ENCODE results near the gene MANBA. TPM values are rescaled to one million over a fixed set of nuclear protein-coding genes. Genes with fewer than 3 reads are reported as not detected.

Gene MANBA
- total RNA-seq, 2 experiments from 2014 or later, result 16.9 to 18.2 TPM

DNA sequence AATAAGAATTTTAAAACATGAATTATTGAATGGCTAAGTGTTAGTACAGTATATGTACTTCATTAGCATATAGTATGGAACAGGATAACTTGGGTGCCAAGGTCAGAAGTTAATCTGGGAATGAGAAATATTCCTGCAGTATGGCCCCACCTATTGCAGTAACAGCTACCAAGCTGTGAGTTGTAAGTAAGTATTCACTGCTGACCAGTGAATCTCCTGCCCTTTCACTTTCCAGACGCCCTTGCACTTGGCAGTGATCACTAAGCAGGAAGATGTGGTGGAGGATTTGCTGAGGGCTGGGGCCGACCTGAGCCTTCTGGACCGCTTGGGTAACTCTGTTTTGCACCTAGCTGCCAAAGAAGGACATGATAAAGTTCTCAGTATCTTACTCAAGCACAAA, 154.5 kb downstream of the MANBA start:
- no peaks in the 10 kb centered on the region for H3K27me3 Mint-ChIP-seq
- Histone ChIP-seq H3K36me3 (ENCODE audit: insufficient read depth, low read length) (peaks cover 87% of the 10 kb centered on the region), H3K27me3 (ENCODE audit: control insufficient read depth in 1 of 2, insufficient read depth in 2 of 2, low read length in 2 of 2) (no peaks in the 10 kb centered on the region), H3K4me1 (ENCODE audit: insufficient read depth, low read length) (peaks cover 7% of the 10 kb centered on the region), H3K27ac (ENCODE audit: low read depth in 1 of 2, low read length in 2 of 2) (peak overlapping the region in 1 of 2 donors; percentile 12), H3K4me3 (ENCODE audit: low read length) (no peak overlapping the region), H3K9me3 (ENCODE audit: control insufficient read depth in 1 of 2, insufficient read depth in 1 of 2, low read length in 2 of 2) (no peaks in the 10 kb centered on the region)
- DNase-seq (no peak), ATAC-seq (ENCODE audit: poor library complexity) (no peak)
- no peaks in the 10 kb centered on the region for H3K9me3 Mint-ChIP-seq
- ChIA-PET POLR2A (no interaction called here), CTCF (interaction anchor here (0.8 kb wide), 2 partner anchors 13 to 89 kb away, joined by 3 read pairs; no protein-coding TSS in a partner anchor)
- intact Hi-C loops (cut with DNase I, micrococcal nuclease), result loop anchor here in 1 of 2 experiments (5.0 kb wide), 1 partner anchor 44 kb away; no protein-coding TSS in a partner anchor
- H3K4me3 Mint-ChIP-seq, result no peak overlapping the region
- peaks cover 91% of the 10 kb centered on the region for H3K36me3 Mint-ChIP-seq (ENCODE audit: low read depth)
- peak overlapping the region; percentile 30 for H3K27ac Mint-ChIP-seq
- peaks cover 45% of the 10 kb centered on the region for H3K4me1 Mint-ChIP-seq (ENCODE audit: low read depth)
- TF ChIP-seq, protein P1, sequence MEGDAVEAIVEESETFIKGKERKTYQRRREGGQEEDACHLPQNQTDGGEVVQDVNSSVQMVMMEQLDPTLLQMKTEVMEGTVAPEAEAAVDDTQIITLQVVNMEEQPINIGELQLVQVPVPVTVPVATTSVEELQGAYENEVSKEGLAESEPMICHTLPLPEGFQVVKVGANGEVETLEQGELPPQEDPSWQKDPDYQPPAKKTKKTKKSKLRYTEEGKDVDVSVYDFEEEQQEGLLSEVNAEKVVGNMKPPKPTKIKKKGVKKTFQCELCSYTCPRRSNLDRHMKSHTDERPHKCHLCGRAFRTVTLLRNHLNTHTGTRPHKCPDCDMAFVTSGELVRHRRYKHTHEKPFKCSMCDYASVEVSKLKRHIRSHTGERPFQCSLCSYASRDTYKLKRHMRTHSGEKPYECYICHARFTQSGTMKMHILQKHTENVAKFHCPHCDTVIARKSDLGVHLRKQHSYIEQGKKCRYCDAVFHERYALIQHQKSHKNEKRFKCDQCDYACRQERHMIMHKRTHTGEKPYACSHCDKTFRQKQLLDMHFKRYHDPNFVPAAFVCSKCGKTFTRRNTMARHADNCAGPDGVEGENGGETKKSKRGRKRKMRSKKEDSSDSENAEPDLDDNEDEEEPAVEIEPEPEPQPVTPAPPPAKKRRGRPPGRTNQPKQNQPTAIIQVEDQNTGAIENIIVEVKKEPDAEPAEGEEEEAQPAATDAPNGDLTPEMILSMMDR (IDR thresholded peaks at IDR 0.05), result no peak

DNA sequence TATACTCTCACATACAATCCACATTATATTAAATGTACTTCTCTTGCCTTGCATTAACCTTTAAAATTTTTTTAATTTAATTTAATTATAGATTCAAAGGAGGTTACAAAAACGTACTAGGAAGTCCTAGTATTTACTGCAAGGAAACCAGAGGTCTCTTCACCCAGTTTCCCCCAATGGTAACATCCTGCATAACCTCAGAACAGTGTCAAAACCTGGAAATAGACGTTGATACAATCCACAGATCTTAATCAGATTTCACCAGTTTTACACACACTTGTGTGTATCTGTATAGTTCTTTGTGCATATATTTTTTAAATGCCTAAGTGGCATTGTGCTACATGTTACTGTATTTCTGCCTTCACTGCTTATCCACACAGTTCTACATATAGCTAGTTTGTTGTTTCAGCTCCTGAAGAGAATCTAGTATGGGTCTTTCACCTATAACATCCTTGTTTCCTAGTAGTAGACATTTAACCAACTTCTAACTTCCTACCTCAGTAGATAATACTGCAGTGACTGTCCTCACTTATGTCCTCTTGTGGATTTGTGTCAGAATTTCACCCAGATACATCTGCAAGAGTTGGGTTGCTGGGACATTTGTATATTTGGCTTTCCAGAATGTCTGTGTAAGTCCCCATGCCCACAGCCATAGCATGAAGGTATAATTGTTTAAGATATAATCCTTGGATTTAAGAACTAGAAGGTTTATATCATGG, 156.4 kb downstream of the MANBA start:
- TF ChIP-seq, protein P1 (IDR thresholded peaks at IDR 0.05), result no peak
- Mint-ChIP-seq H3K4me1 (ENCODE audit: low read depth) (peaks cover 46% of the 10 kb centered on the region), H3K4me3 (no peak overlapping the region), H3K27me3 (no peaks in the 10 kb centered on the region), H3K9me3 (no peaks in the 10 kb centered on the region), H3K27ac (peak overlapping the region; percentile 21), H3K36me3 (ENCODE audit: low read depth) (peaks cover 90% of the 10 kb centered on the region)
- intact Hi-C loops (cut with DNase I, micrococcal nuclease), result no loop called here
- no peak overlapping the region for H3K4me3 ChIP-seq (ENCODE audit: low read length)
- ATAC-seq (ENCODE audit: poor library complexity) (no peak), DNase-seq (no peak)
- H3K27ac ChIP-seq (ENCODE audit: low read depth in 1 of 2, low read length in 2 of 2), result no peak overlapping the region
- no peaks in the 10 kb centered on the region for H3K27me3 ChIP-seq (ENCODE audit: control insufficient read depth in 1 of 2, insufficient read depth in 2 of 2, low read length in 2 of 2)
- POLR2A ChIA-PET, result no interaction called here
- peaks cover 10% of the 10 kb centered on the region for H3K4me1 ChIP-seq (ENCODE audit: insufficient read depth, low read length)
- peaks cover 92% of the 10 kb centered on the region for H3K36me3 ChIP-seq (ENCODE audit: insufficient read depth, low read length)
- CTCF ChIA-PET, result interaction anchor here (1.7 kb wide), 1 partner anchor 104 kb away, joined by 5 read pairs; no protein-coding TSS in a partner anchor
- H3K9me3 ChIP-seq (ENCODE audit: control insufficient read depth in 1 of 2, insufficient read depth in 1 of 2, low read length in 2 of 2), result no peaks in the 10 kb centered on the region

DNA sequence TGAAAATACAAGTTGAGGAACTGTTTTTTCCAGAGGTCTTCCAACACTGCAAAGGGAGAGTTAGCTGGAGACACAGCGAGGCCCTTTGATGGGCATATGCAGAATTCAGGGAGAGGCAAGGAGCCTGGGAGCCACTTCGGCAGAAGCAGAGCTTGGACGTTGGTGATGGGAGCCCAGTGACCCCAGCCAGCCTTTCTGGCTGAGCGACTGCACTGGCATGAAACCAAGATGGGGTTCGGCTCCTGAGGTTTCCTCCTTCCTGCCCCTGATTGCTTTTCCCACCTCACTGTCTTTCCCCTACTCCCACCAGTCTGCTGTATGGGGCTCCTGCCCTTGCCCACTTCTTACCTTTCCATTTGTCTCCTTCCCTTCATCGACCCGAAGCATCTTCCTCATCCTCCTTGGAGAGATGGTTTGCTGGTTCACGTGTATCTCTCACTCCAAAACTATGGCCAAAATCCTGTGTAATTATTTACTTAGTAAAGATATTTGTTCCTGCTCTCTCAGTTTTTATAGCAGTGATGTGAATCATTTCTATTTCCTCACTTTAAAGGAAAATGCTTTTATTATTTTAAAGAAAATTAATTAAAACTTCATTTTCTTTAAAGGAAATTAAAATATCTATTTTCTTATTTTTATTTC, 159.1 kb downstream of the MANBA start:
- intact Hi-C loops (cut with DNase I, micrococcal nuclease), result no loop called here
- CTCF ChIA-PET, result interaction anchor here (0.7 kb wide), 1 partner anchor 70 kb away, joined by 3 read pairs; no protein-coding TSS in a partner anchor
- POLR2A ChIA-PET, result no interaction called here
- Histone ChIP-seq H3K27me3 (ENCODE audit: control insufficient read depth in 1 of 2, insufficient read depth in 2 of 2, low read length in 2 of 2) (no peaks in the 10 kb centered on the region), H3K9me3 (ENCODE audit: control insufficient read depth in 1 of 2, insufficient read depth in 1 of 2, low read length in 2 of 2) (no peaks in the 10 kb centered on the region), H3K36me3 (ENCODE audit: insufficient read depth, low read length) (peaks cover 81% of the 10 kb centered on the region), H3K4me1 (ENCODE audit: insufficient read depth, low read length) (peaks cover 30% of the 10 kb centered on the region), H3K27ac (ENCODE audit: low read depth in 1 of 2, low read length in 2 of 2) (no peak overlapping the region), H3K4me3 (ENCODE audit: low read length) (no peak overlapping the region)
- no peak overlapping the region for H3K27ac Mint-ChIP-seq
- H3K36me3 Mint-ChIP-seq (ENCODE audit: low read depth), result peaks cover 88% of the 10 kb centered on the region
- DNase-seq (no peak), ATAC-seq (ENCODE audit: poor library complexity) (no peak)
- H3K9me3 Mint-ChIP-seq, result no peaks in the 10 kb centered on the region
- TF ChIP-seq, protein P1 (IDR thresholded peaks at IDR 0.05), result no peak
- no peak overlapping the region for H3K4me3 Mint-ChIP-seq
- peaks cover 64% of the 10 kb centered on the region for H3K4me1 Mint-ChIP-seq (ENCODE audit: low read depth)
- H3K27me3 Mint-ChIP-seq, result no peaks in the 10 kb centered on the region

Measured in CD4-positive, alpha-beta T cell (primary cell).